Gastrocnemius medialis (tissue), 4 donors: ENCODE data around the gene TRO.

ENCODE experiments used
- CTCF ChIP-seq, 5 experiments: fragments of 450-650 bp in 3 of 5; fragments of 200-600 bp in 2 of 5; sonication (generic) in 2 of 5; IDR thresholded peaks in 4 of 5; conservative IDR thresholded peaks in 1 of 5; 1 replicate in 4 of 5; 2 replicates in 1 of 5; pipeline ENCODE4 v1.5.1; 2016 to 2019; ENCODE audit warnings: antibody characterized with exemption in 5 of 5, mild to moderate bottlenecking in 3 of 5, moderate library complexity in 3 of 5
- POLR2A ChIP-seq, 2 donors: fragments of 450-650 bp; IDR thresholded peaks; one replicate each; pipeline ENCODE4 v1.6.1; 2017; ENCODE audit warnings: antibody characterized with exemption in 2 of 2, mild to moderate bottlenecking in 2 of 2, moderate library complexity in 2 of 2

GRCh38 chrX:54931107-54931506 lies 10.5 kb downstream of the TRO start:
- TF ChIP-seq CTCF (IDR thresholded peaks at IDR 0.05 in 4 of 5, conservative IDR thresholded peaks at IDR 0.05 in 1 of 5) (no peak), POLR2A (IDR thresholded peaks at IDR 0.05) (no peak)
